ENCODE measurements around the gene LBP.

DNA sequence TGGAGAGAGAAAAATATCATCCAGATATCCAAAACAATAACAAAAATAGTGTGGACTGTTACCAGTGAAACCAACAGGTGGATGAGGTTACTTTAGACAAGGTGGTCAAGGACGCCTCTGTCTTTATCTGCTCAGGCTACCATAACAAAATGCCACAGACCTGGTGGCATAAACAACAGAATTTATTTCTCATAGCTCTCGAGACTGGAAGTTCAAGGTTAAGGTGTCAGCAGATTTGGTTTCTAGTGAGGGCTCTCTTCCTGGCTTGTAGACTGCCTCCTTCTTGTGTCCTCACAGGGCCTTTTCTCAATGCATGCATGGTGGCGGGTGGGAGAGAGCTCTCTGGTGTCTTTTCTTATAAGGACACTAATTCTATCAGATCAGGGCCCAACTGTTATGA, 21.1 kb upstream of the LBP start:
- no peak for TF ChIP-seq ZNF416 (CRISPR knock-in tag; IDR thresholded peaks at IDR 0.05)
- no peak for TF ChIP-seq FOXJ3 (CRISPR knock-in tag; IDR thresholded peaks at IDR 0.05; ENCODE audit: borderline replicate concordance)
- no peak for TF ChIP-seq MLX (CRISPR knock-in tag; IDR thresholded peaks at IDR 0.05)
- TF ChIP-seq NR3C1 (CRISPR knock-in tag; conservative IDR thresholded peaks at IDR 0.05; ENCODE audit: low read depth) = no peak
- TF ChIP-seq, protein P1, sequence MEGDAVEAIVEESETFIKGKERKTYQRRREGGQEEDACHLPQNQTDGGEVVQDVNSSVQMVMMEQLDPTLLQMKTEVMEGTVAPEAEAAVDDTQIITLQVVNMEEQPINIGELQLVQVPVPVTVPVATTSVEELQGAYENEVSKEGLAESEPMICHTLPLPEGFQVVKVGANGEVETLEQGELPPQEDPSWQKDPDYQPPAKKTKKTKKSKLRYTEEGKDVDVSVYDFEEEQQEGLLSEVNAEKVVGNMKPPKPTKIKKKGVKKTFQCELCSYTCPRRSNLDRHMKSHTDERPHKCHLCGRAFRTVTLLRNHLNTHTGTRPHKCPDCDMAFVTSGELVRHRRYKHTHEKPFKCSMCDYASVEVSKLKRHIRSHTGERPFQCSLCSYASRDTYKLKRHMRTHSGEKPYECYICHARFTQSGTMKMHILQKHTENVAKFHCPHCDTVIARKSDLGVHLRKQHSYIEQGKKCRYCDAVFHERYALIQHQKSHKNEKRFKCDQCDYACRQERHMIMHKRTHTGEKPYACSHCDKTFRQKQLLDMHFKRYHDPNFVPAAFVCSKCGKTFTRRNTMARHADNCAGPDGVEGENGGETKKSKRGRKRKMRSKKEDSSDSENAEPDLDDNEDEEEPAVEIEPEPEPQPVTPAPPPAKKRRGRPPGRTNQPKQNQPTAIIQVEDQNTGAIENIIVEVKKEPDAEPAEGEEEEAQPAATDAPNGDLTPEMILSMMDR (IDR thresholded peaks at IDR 0.05) = no peak
- no peak for TF ChIP-seq SP1 (CRISPR knock-in tag; conservative IDR thresholded peaks at IDR 0.05)
- TF ChIP-seq, protein P2, sequence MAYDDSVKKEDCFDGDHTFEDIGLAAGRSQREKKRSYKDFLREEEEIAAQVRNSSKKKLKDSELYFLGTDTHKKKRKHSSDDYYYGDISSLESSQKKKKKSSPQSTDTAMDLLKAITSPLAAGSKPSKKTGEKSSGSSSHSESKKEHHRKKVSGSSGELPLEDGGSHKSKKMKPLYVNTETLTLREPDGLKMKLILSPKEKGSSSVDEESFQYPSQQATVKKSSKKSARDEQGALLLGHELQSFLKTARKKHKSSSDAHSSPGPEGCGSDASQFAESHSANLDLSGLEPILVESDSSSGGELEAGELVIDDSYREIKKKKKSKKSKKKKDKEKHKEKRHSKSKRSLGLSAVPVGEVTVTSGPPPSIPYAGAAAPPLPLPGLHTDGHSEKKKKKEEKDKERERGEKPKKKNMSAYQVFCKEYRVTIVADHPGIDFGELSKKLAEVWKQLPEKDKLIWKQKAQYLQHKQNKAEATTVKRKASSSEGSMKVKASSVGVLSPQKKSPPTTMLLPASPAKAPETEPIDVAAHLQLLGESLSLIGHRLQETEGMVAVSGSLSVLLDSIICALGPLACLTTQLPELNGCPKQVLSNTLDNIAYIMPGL (CRISPR knock-in tag; IDR thresholded peaks at IDR 0.05) = no peak

Data from WTC11 (cell line).